Muscle layer of duodenum (tissue), 2 donors: Measurements from ENCODE around the gene RNU4-1.

Experiments used
- H3K27ac ChIP-seq: one replicate; pipeline ENCODE4 v1.7.0; 2013; ENCODE audit warnings: mild to moderate bottlenecking, low read length
- H3K27me3 ChIP-seq: one replicate; pipeline ENCODE4 v1.7.0; 2013; ENCODE audit warnings: low read depth, mild to moderate bottlenecking, control low read depth, low read length
- H3K36me3 ChIP-seq, 2 donors: one replicate each; pipeline ENCODE4 v1.7.0; 2013; ENCODE audit warnings: low read length in 2 of 2, control low read depth in 1 of 2, mild to moderate bottlenecking in 1 of 2; ENCODE audit not compliant: insufficient read depth in 2 of 2, control insufficient read depth in 1 of 2
- H3K4me1 ChIP-seq, 2 donors: one replicate each; pipeline ENCODE4 v1.7.0; 2013; ENCODE audit warnings: low read length in 2 of 2, mild to moderate bottlenecking in 2 of 2, control low read depth in 1 of 2, moderate library complexity in 1 of 2; ENCODE audit not compliant: insufficient read depth in 2 of 2, control insufficient read depth in 1 of 2
- H3K4me3 ChIP-seq, 2 donors: one replicate each; pipeline ENCODE4 v1.7.0; 2013; ENCODE audit warnings: low read length in 2 of 2, low read depth in 1 of 2, mild to moderate bottlenecking in 1 of 2
- H3K9me3 ChIP-seq, 2 donors: one replicate each; pipeline ENCODE4 v1.7.0; 2013; ENCODE audit warnings: low read length in 2 of 2, control low read depth in 1 of 2, mild to moderate bottlenecking in 1 of 2; ENCODE audit not compliant: control insufficient read depth in 1 of 2
- donor health status: healthy.

Gene RNU4-1

GRCh38 chr12:120286768-120287490 is 6.1 kb downstream of the RNU4-1 start:
- Histone ChIP-seq H3K27me3 (no peaks in the 10 kb centered on the region), H3K27ac (no peak overlapping the region), H3K4me3 (no peak overlapping the region), H3K9me3 (no peaks in the 10 kb centered on the region), H3K36me3 (peaks cover 0 to 3% of the 10 kb centered on the region in 2 donors), H3K4me1 (peaks cover 0 to 8% of the 10 kb centered on the region in 2 donors)

- no peaks in the 10 kb centered on the region for H3K36me3 ChIP-seq
- H3K4me3 ChIP-seq = no peak overlapping the region
- no peak overlapping the region for H3K27ac ChIP-seq
- H3K4me1 ChIP-seq = no peaks in the 10 kb centered on the region
- H3K27me3 ChIP-seq = no peaks in the 10 kb centered on the region
- no peaks in the 10 kb centered on the region for H3K9me3 ChIP-seq
Observed at GRCh38 chr12:120284381-120284780, 8.7 kb downstream of the RNU4-1 start.

DNA sequence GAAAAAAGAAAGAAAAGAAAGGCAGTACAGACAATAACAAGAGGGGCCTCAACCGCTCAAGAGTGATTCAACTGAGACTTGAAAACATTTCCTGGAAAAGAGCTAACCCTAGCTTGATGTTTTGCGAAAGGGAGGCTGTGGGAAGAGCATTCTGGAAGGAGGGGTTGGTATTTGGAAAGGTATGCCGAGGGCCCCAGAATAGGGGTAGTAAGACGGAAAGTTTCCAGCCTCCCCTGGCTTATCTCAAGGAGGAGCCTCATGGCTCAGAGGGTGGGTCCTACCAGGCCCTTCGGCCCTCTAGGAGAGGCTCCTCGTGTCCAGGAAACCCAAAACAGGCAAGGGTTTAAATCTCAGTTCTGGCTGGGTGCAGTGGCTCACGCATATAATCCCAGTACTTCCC is 9.7 kb downstream of the RNU4-1 start:
- no peaks in the 10 kb centered on the region for H3K9me3 ChIP-seq

DNA sequence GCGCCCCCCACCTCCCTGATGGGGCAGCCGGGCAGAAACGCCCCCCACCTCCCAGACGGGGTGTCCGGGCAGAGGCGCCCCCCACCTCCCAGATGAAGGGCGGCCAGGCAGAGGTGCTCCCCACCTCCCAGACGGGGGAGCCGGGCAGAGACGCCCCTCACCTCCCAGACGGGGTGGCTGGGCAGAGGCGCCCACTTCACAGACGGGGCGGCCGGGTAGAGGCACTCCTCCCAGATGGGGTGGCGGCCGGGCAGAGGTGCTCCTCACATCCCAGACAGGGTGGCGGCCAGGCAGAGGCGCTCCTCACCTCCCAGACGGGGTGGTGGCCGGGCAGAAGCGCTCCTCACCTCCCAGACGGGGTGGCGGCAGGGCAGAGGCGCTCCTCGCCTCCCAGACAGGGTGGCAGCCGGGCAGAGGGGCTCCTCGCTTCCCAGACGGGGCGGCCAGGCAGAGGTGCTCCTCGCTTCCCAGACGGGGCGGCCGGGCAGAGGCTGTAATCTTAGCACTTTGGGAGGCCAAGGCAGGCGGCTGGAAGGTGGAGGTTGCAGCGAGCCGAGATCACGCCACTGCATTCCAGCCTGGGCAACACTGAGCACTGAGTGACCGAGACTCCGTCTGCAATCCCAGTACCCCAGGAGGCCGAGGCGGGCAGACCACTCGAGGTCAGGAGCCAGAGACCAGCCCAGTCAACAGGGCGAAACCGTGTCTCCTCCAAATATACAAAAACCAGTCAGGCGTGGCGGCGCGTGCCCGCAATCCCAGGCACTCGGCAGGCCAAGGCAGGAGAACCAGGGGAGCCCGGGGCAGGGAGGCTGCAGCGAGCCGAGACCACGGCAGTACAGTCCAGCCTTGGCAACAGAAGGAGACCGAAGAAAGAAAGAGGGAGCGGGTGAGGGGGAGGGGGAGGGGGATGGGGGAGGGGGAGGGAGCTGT is 14.6 kb downstream of the RNU4-1 start:
- no peak overlapping the region for H3K27ac ChIP-seq
- H3K36me3 ChIP-seq = no peaks in the 10 kb centered on the region
- H3K4me3 ChIP-seq = no peak overlapping the region

More for the DNA sequence above, 9.7 kb downstream of the RNU4-1 start:
- Histone ChIP-seq H3K4me1 (no peaks in the 10 kb centered on the region), H3K27ac (no peak overlapping the region), H3K27me3 (no peaks in the 10 kb centered on the region), H3K4me3 (no peak overlapping the region), H3K36me3 (no peaks in the 10 kb centered on the region)

DNA sequence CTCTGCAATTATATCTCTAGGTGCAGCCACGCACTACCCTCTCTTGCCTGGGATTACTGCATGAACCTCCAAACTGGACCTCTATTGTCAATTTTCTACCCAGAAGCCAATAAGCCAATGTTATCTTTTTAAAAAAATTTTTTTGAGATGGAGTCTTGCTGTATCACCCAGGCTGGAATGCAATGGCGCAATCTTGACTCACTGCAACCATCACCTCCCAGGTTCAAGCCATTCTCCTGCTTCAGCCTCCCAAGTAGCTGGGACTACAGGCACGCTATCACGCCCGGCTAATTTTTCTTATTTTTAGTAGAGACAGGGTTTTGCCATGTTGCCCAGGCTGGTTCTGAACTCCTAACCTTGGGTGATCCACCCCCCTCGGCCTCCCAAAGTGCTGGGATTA is 16.3 kb downstream of the RNU4-1 start:
- H3K4me3 ChIP-seq = no peak overlapping the region
- H3K4me1 ChIP-seq = no peaks in the 10 kb centered on the region
- H3K27me3 ChIP-seq = no peaks in the 10 kb centered on the region
- H3K9me3 ChIP-seq = no peaks in the 10 kb centered on the region
- H3K27ac ChIP-seq = no peak overlapping the region
- H3K36me3 ChIP-seq = no peaks in the 10 kb centered on the region

More for the DNA sequence above, 14.6 kb downstream of the RNU4-1 start:
- no peaks in the 10 kb centered on the region for H3K4me1 ChIP-seq
- H3K27me3 ChIP-seq = no peaks in the 10 kb centered on the region
- no peaks in the 10 kb centered on the region for H3K9me3 ChIP-seq

GRCh38 chr12:120267736-120268135 is 25.3 kb downstream of the RNU4-1 start:
- Histone ChIP-seq H3K4me3 (no peak overlapping the region), H3K27me3 (no peaks in the 10 kb centered on the region), H3K4me1 (peaks cover 19% of the 10 kb centered on the region in 2 donors), H3K27ac (peak overlapping the region; percentile 23), H3K36me3 (no peaks in the 10 kb centered on the region), H3K9me3 (no peaks in the 10 kb centered on the region)

DNA sequence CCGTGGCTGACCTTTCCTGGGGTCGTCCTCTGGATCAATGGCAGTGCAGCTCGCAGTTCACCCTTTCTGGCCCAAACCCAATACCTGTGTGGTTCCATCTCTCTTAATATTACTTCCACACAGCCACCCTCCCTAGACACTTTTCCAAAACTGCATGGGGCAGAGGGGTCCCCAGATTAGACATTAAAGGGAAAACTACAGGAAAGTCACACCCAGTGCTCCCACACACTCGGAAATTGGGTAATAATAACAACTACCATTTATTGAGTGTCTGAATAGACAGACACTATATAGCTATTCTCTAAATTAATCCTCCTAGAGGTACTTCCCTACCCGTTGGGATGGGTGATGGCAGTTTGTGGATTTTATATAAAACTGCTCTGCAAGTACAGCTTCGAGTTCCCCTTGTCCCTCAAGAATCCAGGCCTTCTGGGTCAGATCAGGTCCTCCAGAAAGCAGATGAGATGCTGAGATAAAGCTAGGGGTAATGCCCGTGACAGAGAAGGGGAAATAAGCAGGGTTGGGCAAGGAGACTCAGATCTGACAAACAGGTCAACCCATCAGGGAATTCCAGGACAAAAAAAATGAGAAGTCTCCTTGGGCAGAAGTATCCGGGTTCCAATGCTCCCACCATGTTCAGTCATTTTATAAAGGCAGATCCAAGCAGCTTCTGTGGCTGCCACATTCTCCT is 26.7 kb downstream of the RNU4-1 start:
- Histone ChIP-seq H3K4me1 (peaks cover 26 to 33% of the 10 kb centered on the region in 2 donors), H3K36me3 (no peaks in the 10 kb centered on the region), H3K4me3 (no peak overlapping the region), H3K27ac (no peak overlapping the region), H3K9me3 (no peaks in the 10 kb centered on the region), H3K27me3 (no peaks in the 10 kb centered on the region)

- peak within 1 kb of the TSS; percentile 77 for H3K27ac ChIP-seq
- peaks cover 30 to 40% of the 10 kb centered on the region in 2 donors for H3K4me1 ChIP-seq
- H3K36me3 ChIP-seq = no peaks in the 10 kb centered on the region
- no peaks in the 10 kb centered on the region for H3K9me3 ChIP-seq
- no peaks in the 10 kb centered on the region for H3K27me3 ChIP-seq
- H3K4me3 ChIP-seq = peak within 1 kb of the TSS; percentile 85 to 89
Observed at GRCh38 chr12:120265473-120266179, 27.4 kb downstream of the RNU4-1 start, which contains the start of gene PXN. Gene PXN, minus strand, starts transcription at chr12:120265730. Its CDS starts 101 bp downstream, at chr12:120265629.

- Histone ChIP-seq H3K4me1 (peaks cover 30 to 44% of the 10 kb centered on the region in 2 donors), H3K27me3 (no peaks in the 10 kb centered on the region), H3K27ac (peak overlapping the region; percentile 77), H3K4me3 (peak overlapping the region; percentile 85 to 89), H3K36me3 (no peaks in the 10 kb centered on the region), H3K9me3 (no peaks in the 10 kb centered on the region)
Observed at GRCh38 chr12:120264904-120265472, 28.0 kb downstream of the RNU4-1 start.

GRCh38 chr12:120264086-120264903 is 28.7 kb downstream of the RNU4-1 start:
- no peaks in the 10 kb centered on the region for H3K36me3 ChIP-seq

More at GRCh38 chr12:120264086-120264903, 28.7 kb downstream of the RNU4-1 start:
- peak overlapping the region; percentile 85 to 89 for H3K4me3 ChIP-seq
- peaks cover 34 to 51% of the 10 kb centered on the region in 2 donors for H3K4me1 ChIP-seq
- H3K27me3 ChIP-seq = no peaks in the 10 kb centered on the region
- no peaks in the 10 kb centered on the region for H3K9me3 ChIP-seq
- H3K27ac ChIP-seq = peak overlapping the region; percentile 77
